CD4-positive, CD25-positive, alpha-beta regulatory T cell (primary cell): ENCODE data around the gene CRACDL. TPM values are rescaled to one million over a fixed set of nuclear protein-coding genes. Genes with fewer than 3 reads are reported as not detected.

ENCODE experiments used
- ATAC-seq, 2 donors: fragments of 150-1000 bp; cut with Tn5 transposase; one replicate each; pipeline ENCODE4 v1.10.0; 2021; ENCODE audit warnings: low read depth in 2 of 2, moderate number of reproducible peaks in 2 of 2, moderate library complexity in 1 of 2
- DNase-seq, 3 donors: peaks; one replicate each; pipeline versions ENCODE4 v3.0.0 to v3.0.0-alpha.2; 2012 to 2022; ENCODE audit warnings: mixed read lengths in 1 of 3
- H3K27ac ChIP-seq: one replicate; pipeline ENCODE4 v1.7.0; 2013; ENCODE audit warnings: mild to moderate bottlenecking, low read length; ENCODE audit not compliant: insufficient read depth, poor library complexity, severe bottlenecking
- H3K27me3 ChIP-seq: one replicate; pipeline ENCODE4 v1.7.0; 2013; ENCODE audit warnings: low read length; ENCODE audit not compliant: control insufficient read depth, insufficient read depth
- H3K36me3 ChIP-seq: one replicate; pipeline ENCODE4 v1.7.0; 2013; ENCODE audit warnings: mild to moderate bottlenecking, low read length, moderate library complexity; ENCODE audit not compliant: control insufficient read depth, insufficient read depth
- H3K4me1 ChIP-seq: 2 replicates; pipeline ENCODE4 v1.7.0; 2013; ENCODE audit warnings: mild to moderate bottlenecking, low read length; ENCODE audit not compliant: insufficient read depth, control insufficient read depth, poor library complexity, severe bottlenecking
- H3K4me3 ChIP-seq: one replicate; pipeline ENCODE4 v1.7.0; 2013; ENCODE audit warnings: low read depth, mild to moderate bottlenecking, low read length, moderate library complexity
- H3K9me3 ChIP-seq, 2 experiments: 1 replicate in 1 of 2; 2 replicates in 1 of 2; pipeline ENCODE4 v1.7.0; 2013; ENCODE audit warnings: low read length in 2 of 2, mild to moderate bottlenecking in 1 of 2, moderate library complexity in 1 of 2; ENCODE audit not compliant: control insufficient read depth in 2 of 2
- H3K27ac Mint-ChIP-seq, 3 donors: one replicate each; pipeline ENCODE4 v1.8.0; 2020 to 2022; ENCODE audit warnings: mild to moderate bottlenecking in 3 of 3, mixed read lengths in 3 of 3, moderate library complexity in 2 of 3
- H3K27me3 Mint-ChIP-seq: one replicate; pipeline ENCODE4 v1.8.0; 2022; ENCODE audit warnings: mild to moderate bottlenecking, mixed read lengths
- H3K36me3 Mint-ChIP-seq: one replicate; pipeline ENCODE4 v1.8.0; 2020; ENCODE audit warnings: mixed read lengths
- H3K4me1 Mint-ChIP-seq, 4 donors: one replicate each; pipeline ENCODE4 v1.8.0; 2020 to 2022; ENCODE audit warnings: mixed read lengths in 4 of 4, mild to moderate bottlenecking in 1 of 4
- H3K4me3 Mint-ChIP-seq, 4 donors: one replicate each; pipeline ENCODE4 v1.8.0; 2020 to 2022; ENCODE audit warnings: mild to moderate bottlenecking in 4 of 4, mixed read lengths in 4 of 4, moderate library complexity in 3 of 4
- H3K9me3 Mint-ChIP-seq, 7 donors: one replicate each; pipeline ENCODE4 v1.8.0; 2020 to 2022; ENCODE audit warnings: mixed read lengths in 7 of 7, mild to moderate bottlenecking in 3 of 7, moderate library complexity in 2 of 7
- polyA plus RNA-seq, 4 donors: library from polyadenylated mRNA; unstranded; fragments of 300-500 nt; fragmentation: Illumina TruSeq; gene quantifications; one replicate each; pipeline ENCODE4 v1.2.3, GENCODE V29; 2021
- total RNA-seq: library from RNA; stranded (reverse); gene quantifications from one replicate; pipeline ENCODE4 v1.2.3, GENCODE V29; 2022

Gene CRACDL
- total and polyA plus RNA-seq, 5 donors from 2014 or later: 0.10 to 0.18 (median 0.16) TPM

DNA sequence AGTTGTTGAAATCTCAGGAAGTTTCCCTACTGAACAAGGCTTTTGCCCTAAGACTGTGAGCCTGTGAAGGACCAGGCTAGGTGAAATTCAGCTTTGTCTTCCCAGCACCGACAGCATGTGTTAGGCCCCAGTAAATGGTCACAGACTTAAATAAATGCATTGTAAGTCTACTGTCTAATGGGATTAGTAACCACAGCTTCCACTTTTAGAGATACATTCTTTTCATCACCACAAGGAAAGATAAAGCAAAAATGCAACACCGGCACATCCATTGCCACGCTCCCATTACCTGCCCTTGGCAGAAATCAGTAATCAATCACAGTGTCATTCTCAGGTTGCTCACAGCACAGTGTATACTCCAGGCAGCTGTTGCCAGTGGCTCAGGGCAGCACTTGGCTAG is 59.3 kb downstream of the CRACDL start:
- peaks cover 10% of the 10 kb centered on the region for H3K27me3 Mint-ChIP-seq
- no peaks in the 10 kb centered on the region for H3K4me1 Mint-ChIP-seq
- no peak for ATAC-seq

DNA sequence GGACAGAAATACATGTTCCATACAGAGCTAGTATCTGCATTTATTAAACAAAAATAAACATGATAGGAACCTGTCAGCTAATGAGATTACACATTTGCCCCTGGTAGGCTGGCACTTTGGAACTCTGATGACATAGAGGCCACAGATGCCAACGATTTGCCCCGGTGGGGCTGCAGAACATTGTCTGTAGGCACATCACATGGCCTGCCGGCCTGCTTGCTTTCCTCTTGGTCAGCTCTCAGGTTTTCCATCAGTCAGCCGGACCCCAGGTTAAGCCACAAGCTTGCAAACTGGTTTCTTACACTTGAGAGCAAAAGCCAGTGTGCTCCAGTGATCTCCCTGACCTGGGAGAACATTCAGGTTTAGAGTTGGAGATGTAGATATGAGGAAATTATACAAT is 60.3 kb downstream of the CRACDL start:
- no peaks in the 10 kb centered on the region for H3K36me3 Mint-ChIP-seq
- Histone ChIP-seq H3K4me1 (no peaks in the 10 kb centered on the region), H3K9me3 (no peaks in the 10 kb centered on the region), H3K4me3 (no peak overlapping the region), H3K27ac (no peak overlapping the region), H3K36me3 (no peaks in the 10 kb centered on the region), H3K27me3 (no peaks in the 10 kb centered on the region)
- DNase-seq (no peak), ATAC-seq (no peak)
- H3K27me3 Mint-ChIP-seq: peaks cover 10% of the 10 kb centered on the region
- H3K4me3 Mint-ChIP-seq: no peak overlapping the region
- H3K4me1 Mint-ChIP-seq: no peaks in the 10 kb centered on the region
- H3K9me3 Mint-ChIP-seq: no peaks in the 10 kb centered on the region
- H3K27ac Mint-ChIP-seq: no peak overlapping the region

More for the DNA sequence above, 59.3 kb downstream of the CRACDL start:
- H3K4me3 Mint-ChIP-seq: no peak overlapping the region
- DNase-seq: no peak
- no peak overlapping the region for H3K4me3 ChIP-seq
- H3K36me3 ChIP-seq: no peaks in the 10 kb centered on the region
- H3K36me3 Mint-ChIP-seq: no peaks in the 10 kb centered on the region
- H3K9me3 ChIP-seq: no peaks in the 10 kb centered on the region
- peak overlapping the region in 1 of 3 donors; percentile 37 for H3K27ac Mint-ChIP-seq
- H3K4me1 ChIP-seq: no peaks in the 10 kb centered on the region
- no peak overlapping the region for H3K27ac ChIP-seq
- H3K9me3 Mint-ChIP-seq: no peaks in the 10 kb centered on the region
- no peaks in the 10 kb centered on the region for H3K27me3 ChIP-seq

GRCh38 chr2:98875081-98875728 is 60.8 kb downstream of the CRACDL start:
- ATAC-seq (no peak), DNase-seq (no peak)
- H3K4me1 Mint-ChIP-seq: no peaks in the 10 kb centered on the region
- H3K4me3 Mint-ChIP-seq: no peak overlapping the region
- no peaks in the 10 kb centered on the region for H3K36me3 Mint-ChIP-seq
- peaks cover 10% of the 10 kb centered on the region for H3K27me3 Mint-ChIP-seq
- Histone ChIP-seq H3K4me3 (no peak overlapping the region), H3K27me3 (no peaks in the 10 kb centered on the region), H3K36me3 (no peaks in the 10 kb centered on the region), H3K27ac (no peak overlapping the region), H3K4me1 (no peaks in the 10 kb centered on the region), H3K9me3 (no peaks in the 10 kb centered on the region)
- no peak overlapping the region for H3K27ac Mint-ChIP-seq
- H3K9me3 Mint-ChIP-seq: no peaks in the 10 kb centered on the region

GRCh38 chr2:98874186-98874689 is 61.8 kb downstream of the CRACDL start:
- Mint-ChIP-seq H3K9me3 (no peaks in the 10 kb centered on the region), H3K27me3 (peaks cover 10% of the 10 kb centered on the region), H3K4me1 (peaks cover 0 to 4% (median 0%) of the 10 kb centered on the region in 4 donors), H3K36me3 (no peaks in the 10 kb centered on the region), H3K27ac (no peak overlapping the region), H3K4me3 (no peak overlapping the region)
- no peak overlapping the region for H3K4me3 ChIP-seq
- no peaks in the 10 kb centered on the region for H3K36me3 ChIP-seq
- H3K4me1 ChIP-seq: no peaks in the 10 kb centered on the region
- H3K27me3 ChIP-seq: no peaks in the 10 kb centered on the region
- H3K9me3 ChIP-seq: no peaks in the 10 kb centered on the region
- H3K27ac ChIP-seq: no peak overlapping the region
- no peak for ATAC-seq
- DNase-seq: no peak

- H3K9me3 Mint-ChIP-seq: no peaks in the 10 kb centered on the region
- H3K4me3 Mint-ChIP-seq: no peak overlapping the region
- H3K27me3 ChIP-seq: no peaks in the 10 kb centered on the region
- no peak overlapping the region for H3K27ac ChIP-seq
- H3K9me3 ChIP-seq: no peaks in the 10 kb centered on the region
- peaks cover 5% of the 10 kb centered on the region for H3K27me3 Mint-ChIP-seq
- no peak for DNase-seq
- no peak overlapping the region for H3K27ac Mint-ChIP-seq
- no peak overlapping the region for H3K4me3 ChIP-seq
- no peaks in the 10 kb centered on the region for H3K4me1 ChIP-seq
- no peak for ATAC-seq
- H3K36me3 ChIP-seq: no peaks in the 10 kb centered on the region
- H3K4me1 Mint-ChIP-seq: peaks cover 0 to 4% (median 0%) of the 10 kb centered on the region in 4 donors
- no peaks in the 10 kb centered on the region for H3K36me3 Mint-ChIP-seq
Measured at GRCh38 chr2:98872526-98872925, 63.5 kb downstream of the CRACDL start.

DNA sequence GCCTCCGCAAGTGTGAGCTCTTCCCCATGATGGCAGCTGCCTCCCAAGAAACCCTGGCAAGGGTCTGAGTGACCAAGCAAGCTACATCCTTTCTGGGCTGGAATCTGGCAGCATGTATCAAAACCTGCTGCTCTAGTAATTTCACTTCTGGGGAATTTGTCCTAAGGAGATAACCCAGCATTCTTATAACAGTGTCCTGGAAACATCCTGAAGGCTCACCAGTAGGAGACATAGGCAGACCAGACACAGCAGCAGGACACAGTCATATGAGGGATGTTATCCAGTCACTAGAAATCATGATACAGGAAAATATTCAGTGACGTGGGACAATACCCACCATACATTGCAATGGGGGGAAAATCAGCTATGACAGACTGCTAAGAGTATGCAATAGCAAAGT is 64.5 kb downstream of the CRACDL start:
- no peak overlapping the region for H3K27ac Mint-ChIP-seq

DNA sequence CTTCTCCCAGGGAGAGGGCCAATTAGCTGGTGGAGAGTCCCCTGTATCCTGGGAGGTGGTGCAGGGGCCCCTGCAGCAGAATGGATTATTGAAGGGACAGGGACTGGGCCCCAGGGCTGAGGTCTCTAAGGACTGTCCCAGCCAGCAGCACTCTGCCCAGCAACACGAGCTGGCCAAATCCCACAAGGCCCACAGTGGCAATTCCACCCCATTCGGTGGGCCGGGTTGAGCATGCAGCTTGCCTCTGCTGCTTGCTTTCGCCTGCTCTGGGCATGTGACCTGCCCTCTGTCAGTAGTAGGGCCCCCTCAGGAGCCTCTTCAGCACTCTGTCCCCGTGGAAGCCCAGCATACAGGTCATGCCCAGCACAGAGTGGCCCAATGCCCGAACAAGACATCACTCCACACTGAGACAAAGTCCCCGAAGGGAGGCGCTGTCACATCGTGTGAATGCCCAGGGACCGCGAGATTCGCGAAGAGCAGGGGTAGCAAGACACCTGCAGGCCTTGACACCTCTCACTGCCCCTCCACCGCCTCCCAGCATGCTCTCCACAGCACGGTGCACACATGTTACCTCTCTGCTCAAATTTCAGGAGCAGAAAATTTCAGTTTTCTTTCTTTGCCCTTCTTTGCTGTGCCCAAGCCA is 65.4 kb downstream of the CRACDL start:
- H3K36me3 ChIP-seq: no peaks in the 10 kb centered on the region
- H3K27ac ChIP-seq: no peak overlapping the region
- Mint-ChIP-seq H3K4me3 (no peak overlapping the region), H3K9me3 (peaks cover 0 to 3% (median 0%) of the 10 kb centered on the region in 7 donors), H3K4me1 (peaks cover 0 to 4% (median 0%) of the 10 kb centered on the region in 4 donors), H3K27ac (no peak overlapping the region), H3K27me3 (peaks cover 5% of the 10 kb centered on the region), H3K36me3 (no peaks in the 10 kb centered on the region)
- ATAC-seq (no peak), DNase-seq (no peak)
- no peaks in the 10 kb centered on the region for H3K9me3 ChIP-seq
- no peak overlapping the region for H3K4me3 ChIP-seq
- H3K4me1 ChIP-seq: no peaks in the 10 kb centered on the region
- no peaks in the 10 kb centered on the region for H3K27me3 ChIP-seq

More for the DNA sequence above, 64.5 kb downstream of the CRACDL start:
- Histone ChIP-seq H3K4me1 (no peaks in the 10 kb centered on the region), H3K36me3 (no peaks in the 10 kb centered on the region), H3K27me3 (no peaks in the 10 kb centered on the region), H3K9me3 (no peaks in the 10 kb centered on the region), H3K4me3 (no peak overlapping the region), H3K27ac (no peak overlapping the region)
- ATAC-seq: no peak
- Mint-ChIP-seq H3K27me3 (peaks cover 5% of the 10 kb centered on the region), H3K4me1 (peaks cover 0 to 4% (median 0%) of the 10 kb centered on the region in 4 donors), H3K36me3 (no peaks in the 10 kb centered on the region), H3K9me3 (peaks cover 0 to 3% (median 0%) of the 10 kb centered on the region in 7 donors), H3K4me3 (no peak overlapping the region)
- DNase-seq: no peak
